ENCODE results near the gene GRIA4.
"Not testable (repeated sequence)": the region's sequence is repeated elsewhere in the genome, so short reads cannot be mapped to it uniquely, and the experiment has no call there.

The GRIA4 gene

GRCh38 chr11:105868762-105869285 lies 259.0 kb downstream of the GRIA4 start:
- no peaks in the 10 kb centered on the region for H3K36me3 ChIP-seq (ENCODE audit: insufficient read depth, low read length)
- H3K9me3 ChIP-seq (ENCODE audit: low read length): no peaks in the 10 kb centered on the region
- H3K4me3 ChIP-seq (ENCODE audit: low read length): no peak overlapping the region
- H3K27me3 ChIP-seq (ENCODE audit: insufficient read depth, low read length): no peaks in the 10 kb centered on the region
- H3K4me1 ChIP-seq (ENCODE audit: insufficient read depth, low read length): peaks cover 7% of the 10 kb centered on the region
- no peak overlapping the region for H2AFZ ChIP-seq (ENCODE audit: low read depth, low read length)

DNA sequence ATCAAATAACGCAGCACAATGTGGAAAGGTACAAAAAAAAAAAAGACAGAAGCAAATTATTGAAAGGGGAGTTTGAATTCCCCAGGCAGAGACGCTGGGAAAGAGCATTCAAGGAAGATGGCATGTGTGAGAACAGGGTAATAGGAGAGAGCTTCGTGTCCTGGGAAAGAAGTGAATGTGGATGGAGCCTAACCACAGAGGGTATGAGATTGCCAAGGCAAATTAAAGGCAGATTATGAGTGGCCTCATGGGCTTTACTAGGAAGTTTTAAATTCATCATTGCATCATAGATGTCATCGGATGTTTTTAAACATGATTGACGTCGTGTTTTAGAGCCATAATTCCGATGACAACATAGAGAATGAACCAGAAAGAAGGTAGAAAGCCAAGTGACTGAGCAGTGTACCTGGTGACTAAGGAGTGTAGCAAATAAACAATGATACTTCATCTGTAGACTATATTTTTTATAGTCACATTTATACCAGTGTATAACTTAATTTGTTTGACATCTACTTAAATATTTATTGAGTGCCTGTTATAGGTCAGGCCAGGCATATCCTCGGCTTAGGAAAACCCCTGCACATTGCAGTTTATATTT lies 260.7 kb downstream of the GRIA4 start:
- no peaks in the 10 kb centered on the region for H3K36me3 ChIP-seq (ENCODE audit: insufficient read depth, low read length)
- no peak overlapping the region for H3K4me3 ChIP-seq (ENCODE audit: low read length)
- H3K9me3 ChIP-seq (ENCODE audit: low read length): no peaks in the 10 kb centered on the region
- H3K4me1 ChIP-seq (ENCODE audit: insufficient read depth, low read length): peaks cover 7% of the 10 kb centered on the region
- no peaks in the 10 kb centered on the region for H3K27me3 ChIP-seq (ENCODE audit: insufficient read depth, low read length)
- no peak overlapping the region for H2AFZ ChIP-seq (ENCODE audit: low read depth, low read length)

DNA sequence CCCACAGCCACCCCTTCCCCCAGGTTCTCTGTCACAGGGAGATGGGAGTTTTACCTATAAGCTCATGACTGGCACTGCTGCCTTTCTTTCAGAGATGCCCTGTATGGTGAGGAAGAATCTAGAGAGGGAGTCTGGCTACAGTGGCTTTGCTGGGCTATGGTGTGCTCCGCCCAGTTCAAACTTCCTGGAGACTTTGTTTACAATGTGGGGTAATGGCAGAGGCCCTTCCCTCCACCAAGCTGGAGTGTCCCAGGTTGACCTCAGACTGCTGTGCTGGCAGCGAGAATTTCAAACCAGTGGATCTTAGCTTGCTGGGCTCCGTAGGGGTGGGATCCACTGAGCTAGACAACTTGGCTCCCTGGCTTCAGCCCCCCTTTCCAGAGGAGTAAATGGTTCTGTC lies 268.6 kb downstream of the GRIA4 start:
- Histone ChIP-seq H3K36me3 (ENCODE audit: insufficient read depth, low read length) (no peaks in the 10 kb centered on the region), H3K4me3 (ENCODE audit: low read length) (no peak overlapping the region), H3K27me3 (ENCODE audit: insufficient read depth, low read length) (no peaks in the 10 kb centered on the region), H2AFZ (ENCODE audit: low read depth, low read length) (no peak overlapping the region), H3K9me3 (ENCODE audit: low read length) (no peaks in the 10 kb centered on the region), H3K4me1 (ENCODE audit: insufficient read depth, low read length) (no peaks in the 10 kb centered on the region)

- H3K9me3 ChIP-seq (ENCODE audit: low read length); H3K36me3 ChIP-seq (ENCODE audit: insufficient read depth, low read length); H3K4me1 ChIP-seq (ENCODE audit: insufficient read depth, low read length); H3K27me3 ChIP-seq (ENCODE audit: insufficient read depth, low read length); H3K4me3 ChIP-seq (ENCODE audit: low read length); H2AFZ ChIP-seq (ENCODE audit: low read depth, low read length): not testable (repeated sequence)
Observed at GRCh38 chr11:105878927-105879326, 269.1 kb downstream of the GRIA4 start.

DNA sequence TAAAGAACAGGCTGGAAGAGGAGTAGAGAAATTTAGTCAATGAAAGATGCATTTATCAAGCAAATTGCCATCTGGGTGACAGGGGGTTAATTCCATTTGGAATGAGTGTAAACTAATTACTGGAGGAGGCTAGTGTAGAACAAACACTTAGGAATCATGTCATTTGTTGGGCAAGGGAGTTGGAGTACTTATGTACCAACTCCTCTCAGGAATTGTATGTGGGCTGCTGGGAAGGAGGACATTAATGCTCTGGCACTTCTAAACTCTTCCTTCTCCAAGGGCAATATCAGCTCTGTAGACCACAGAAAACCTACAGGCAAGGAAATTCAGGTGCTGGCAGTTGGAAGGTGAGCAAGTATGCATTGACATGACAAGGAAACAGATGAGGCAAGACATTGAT lies 271.2 kb downstream of the GRIA4 start:
- H2AFZ ChIP-seq (ENCODE audit: low read depth, low read length): no peak overlapping the region
- H3K27me3 ChIP-seq (ENCODE audit: insufficient read depth, low read length): no peaks in the 10 kb centered on the region
- no peaks in the 10 kb centered on the region for H3K36me3 ChIP-seq (ENCODE audit: insufficient read depth, low read length)
- no peaks in the 10 kb centered on the region for H3K4me1 ChIP-seq (ENCODE audit: insufficient read depth, low read length)
- H3K9me3 ChIP-seq (ENCODE audit: low read length): no peaks in the 10 kb centered on the region
- no peak overlapping the region for H3K4me3 ChIP-seq (ENCODE audit: low read length)

DNA sequence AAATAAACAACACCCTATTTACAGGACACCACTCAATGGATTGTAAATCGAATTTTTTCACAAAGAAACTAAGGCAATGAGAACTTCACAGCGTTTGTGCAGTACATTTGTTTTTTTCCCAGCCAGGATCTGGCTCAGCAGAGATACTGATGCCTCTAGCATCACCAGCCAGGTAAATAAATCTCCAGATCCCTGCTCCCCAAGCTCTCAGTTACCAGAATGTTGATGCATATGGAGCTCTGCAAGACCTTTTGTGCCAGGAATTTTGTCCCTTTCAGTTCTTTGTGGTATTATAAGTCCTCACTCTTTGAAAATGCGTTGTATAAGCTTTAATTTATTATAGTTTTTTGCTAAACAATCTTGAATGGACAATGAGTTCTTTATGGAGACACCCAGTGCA lies 274.6 kb downstream of the GRIA4 start:
- no peaks in the 10 kb centered on the region for H3K9me3 ChIP-seq (ENCODE audit: low read length)
- no peaks in the 10 kb centered on the region for H3K4me1 ChIP-seq (ENCODE audit: insufficient read depth, low read length)
- no peak overlapping the region for H2AFZ ChIP-seq (ENCODE audit: low read depth, low read length)
- no peak overlapping the region for H3K4me3 ChIP-seq (ENCODE audit: low read length)
- no peaks in the 10 kb centered on the region for H3K27me3 ChIP-seq (ENCODE audit: insufficient read depth, low read length)
- H3K36me3 ChIP-seq (ENCODE audit: insufficient read depth, low read length): no peaks in the 10 kb centered on the region

DNA sequence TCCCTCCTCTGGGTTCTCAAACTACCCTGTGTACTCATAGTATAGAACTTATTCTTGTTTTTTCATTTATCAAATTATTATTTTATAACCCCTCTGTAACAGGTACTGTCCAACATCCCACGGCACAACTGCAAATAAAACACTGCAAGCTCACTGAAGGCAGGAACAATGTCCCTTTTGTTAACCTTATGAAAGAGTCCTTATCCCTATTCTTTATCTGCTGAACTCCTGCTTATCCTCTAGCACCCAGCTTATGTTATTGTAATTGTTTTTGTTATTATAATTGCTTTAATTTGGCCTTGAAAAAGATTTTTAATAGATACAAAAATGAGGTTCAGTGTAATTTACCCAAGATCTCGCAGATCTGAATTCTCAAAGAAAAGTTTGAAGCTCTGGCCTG lies 281.8 kb downstream of the GRIA4 start:
- Histone ChIP-seq H2AFZ (ENCODE audit: low read depth, low read length) (no peak overlapping the region), H3K4me3 (ENCODE audit: low read length) (no peak overlapping the region), H3K27me3 (ENCODE audit: insufficient read depth, low read length) (no peaks in the 10 kb centered on the region), H3K9me3 (ENCODE audit: low read length) (no peaks in the 10 kb centered on the region), H3K4me1 (ENCODE audit: insufficient read depth, low read length) (no peaks in the 10 kb centered on the region), H3K36me3 (ENCODE audit: insufficient read depth, low read length) (no peaks in the 10 kb centered on the region)

GRCh38 chr11:105897161-105897560 lies 287.3 kb downstream of the GRIA4 start:
- H3K9me3 ChIP-seq (ENCODE audit: low read length): no peaks in the 10 kb centered on the region
- no peaks in the 10 kb centered on the region for H3K4me1 ChIP-seq (ENCODE audit: insufficient read depth, low read length)
- H3K36me3 ChIP-seq (ENCODE audit: insufficient read depth, low read length): no peaks in the 10 kb centered on the region
- H2AFZ ChIP-seq (ENCODE audit: low read depth, low read length): no peak overlapping the region
- no peak overlapping the region for H3K4me3 ChIP-seq (ENCODE audit: low read length)
- no peaks in the 10 kb centered on the region for H3K27me3 ChIP-seq (ENCODE audit: insufficient read depth, low read length)

DNA sequence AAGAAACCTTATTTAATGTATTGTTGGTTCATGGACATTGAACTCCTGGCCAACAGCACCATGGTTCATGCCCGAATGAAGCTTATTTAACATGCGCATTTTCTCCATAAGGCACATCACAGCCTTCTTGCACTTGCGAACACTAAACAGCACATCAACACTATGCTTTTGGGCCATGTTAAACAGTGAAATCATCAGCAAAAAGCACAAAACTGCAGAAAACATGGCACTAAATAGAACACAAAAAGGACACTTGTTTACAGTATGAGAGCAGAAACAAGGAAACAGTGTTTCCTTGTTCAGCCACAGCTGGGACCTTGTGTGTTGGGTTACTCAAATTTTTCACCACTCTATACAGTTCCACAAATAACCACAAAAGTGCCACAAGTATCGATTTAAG lies 289.9 kb downstream of the GRIA4 start:
- Histone ChIP-seq H2AFZ (ENCODE audit: low read depth, low read length) (no peak overlapping the region), H3K36me3 (ENCODE audit: insufficient read depth, low read length) (no peaks in the 10 kb centered on the region), H3K9me3 (ENCODE audit: low read length) (no peaks in the 10 kb centered on the region), H3K4me1 (ENCODE audit: insufficient read depth, low read length) (no peaks in the 10 kb centered on the region), H3K4me3 (ENCODE audit: low read length) (no peak overlapping the region), H3K27me3 (ENCODE audit: insufficient read depth, low read length) (no peaks in the 10 kb centered on the region)

DNA sequence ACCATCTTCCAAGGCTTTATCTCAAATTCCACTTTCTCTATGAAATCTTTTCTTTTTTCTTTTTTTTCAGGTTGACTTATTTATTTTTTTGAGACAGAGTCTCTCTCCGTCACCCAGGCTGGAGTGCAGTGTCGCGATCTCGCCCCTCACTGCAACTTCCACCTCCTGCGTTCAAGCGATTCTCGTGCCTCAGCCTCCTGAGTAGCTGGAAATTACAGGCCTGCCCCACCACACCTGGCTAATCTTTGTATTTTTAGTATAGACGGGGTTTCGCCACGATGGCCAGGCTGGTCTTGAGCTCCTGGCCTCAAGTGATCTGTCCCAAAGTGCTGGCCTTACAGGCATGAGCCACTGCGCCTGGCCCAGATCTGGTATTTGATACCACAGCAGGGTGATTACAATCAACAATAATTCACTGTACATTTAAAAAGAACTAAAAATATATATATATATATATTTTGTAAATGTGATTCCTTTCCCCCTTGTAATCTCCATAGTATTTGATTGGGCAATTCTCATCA lies 290.7 kb downstream of the GRIA4 start:
- H3K36me3 ChIP-seq (ENCODE audit: insufficient read depth, low read length): no peaks in the 10 kb centered on the region
- H3K4me3 ChIP-seq (ENCODE audit: low read length): no peak overlapping the region
- no peaks in the 10 kb centered on the region for H3K9me3 ChIP-seq (ENCODE audit: low read length)
- no peak overlapping the region for H2AFZ ChIP-seq (ENCODE audit: low read depth, low read length)
- no peaks in the 10 kb centered on the region for H3K27me3 ChIP-seq (ENCODE audit: insufficient read depth, low read length)
- H3K4me1 ChIP-seq (ENCODE audit: insufficient read depth, low read length): no peaks in the 10 kb centered on the region

DNA sequence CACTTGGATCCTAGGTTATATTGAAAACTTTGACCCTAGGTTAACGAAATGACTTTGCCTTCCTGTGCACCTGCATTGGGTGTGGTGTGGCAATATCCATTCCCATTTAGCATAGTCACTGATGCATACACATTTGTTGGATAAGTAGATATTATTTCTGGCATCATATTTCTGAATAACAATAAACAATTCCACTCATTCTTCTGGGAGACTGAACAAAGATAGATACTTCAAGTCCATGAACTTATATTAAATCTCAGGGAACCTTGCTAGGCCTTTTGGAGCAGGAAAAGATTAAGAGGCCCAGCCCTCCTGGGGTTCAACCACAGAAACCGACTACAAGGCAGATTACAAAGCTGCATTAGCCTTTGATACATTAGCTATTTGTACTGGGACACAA lies 293.2 kb downstream of the GRIA4 start:
- Histone ChIP-seq H3K9me3 (ENCODE audit: low read length) (no peaks in the 10 kb centered on the region), H3K36me3 (ENCODE audit: insufficient read depth, low read length) (no peaks in the 10 kb centered on the region), H3K4me1 (ENCODE audit: insufficient read depth, low read length) (no peaks in the 10 kb centered on the region), H2AFZ (ENCODE audit: low read depth, low read length) (no peak overlapping the region), H3K27me3 (ENCODE audit: insufficient read depth, low read length) (no peaks in the 10 kb centered on the region), H3K4me3 (ENCODE audit: low read length) (no peak overlapping the region)

DNA sequence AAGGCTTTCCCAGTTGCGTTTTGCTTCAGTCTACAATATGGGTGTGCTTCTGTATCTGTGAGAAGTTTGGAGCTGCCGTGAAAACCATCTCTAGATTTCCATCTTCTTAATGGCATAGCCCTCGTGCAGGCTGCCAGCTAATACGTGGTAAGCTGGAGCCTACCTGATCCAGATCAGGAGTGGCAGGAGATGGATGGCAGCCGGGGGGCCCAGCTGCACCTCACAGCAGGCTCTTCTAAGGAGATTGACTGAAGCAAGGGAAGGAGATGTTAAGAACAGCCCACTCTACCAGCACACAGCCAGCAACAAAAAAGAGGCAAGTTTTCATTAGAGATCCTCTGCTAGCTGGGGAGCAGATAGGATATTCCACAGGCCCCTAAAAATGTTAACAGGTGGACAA lies 296.6 kb downstream of the GRIA4 start:
- H2AFZ ChIP-seq (ENCODE audit: low read depth, low read length): no peak overlapping the region
- H3K9me3 ChIP-seq (ENCODE audit: low read length): no peaks in the 10 kb centered on the region
- no peak overlapping the region for H3K4me3 ChIP-seq (ENCODE audit: low read length)
- no peaks in the 10 kb centered on the region for H3K27me3 ChIP-seq (ENCODE audit: insufficient read depth, low read length)
- no peaks in the 10 kb centered on the region for H3K4me1 ChIP-seq (ENCODE audit: insufficient read depth, low read length)
- H3K36me3 ChIP-seq (ENCODE audit: insufficient read depth, low read length): no peaks in the 10 kb centered on the region

DNA sequence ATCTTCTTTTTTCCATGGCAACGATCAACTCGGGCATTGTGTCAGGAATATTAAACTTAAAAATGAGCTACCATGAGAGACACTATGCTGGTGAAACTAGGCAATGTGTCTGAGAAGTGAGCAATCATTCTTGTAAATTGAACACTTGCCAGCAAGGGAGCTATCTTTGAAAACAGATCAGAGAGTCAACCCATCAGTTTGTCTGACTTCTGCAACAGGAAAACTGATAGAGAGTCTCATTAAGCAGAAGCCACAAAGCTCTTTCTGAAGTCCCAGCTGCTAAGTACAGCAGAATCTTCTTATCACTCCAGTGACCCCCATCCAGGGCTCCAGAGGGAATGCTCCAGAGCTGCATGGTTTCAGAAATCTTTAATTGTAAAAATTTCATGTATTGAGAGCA lies 297.4 kb downstream of the GRIA4 start:
- no peaks in the 10 kb centered on the region for H3K36me3 ChIP-seq (ENCODE audit: insufficient read depth, low read length)
- no peak overlapping the region for H2AFZ ChIP-seq (ENCODE audit: low read depth, low read length)
- H3K4me1 ChIP-seq (ENCODE audit: insufficient read depth, low read length): no peaks in the 10 kb centered on the region
- H3K27me3 ChIP-seq (ENCODE audit: insufficient read depth, low read length): no peaks in the 10 kb centered on the region
- no peak overlapping the region for H3K4me3 ChIP-seq (ENCODE audit: low read length)
- no peaks in the 10 kb centered on the region for H3K9me3 ChIP-seq (ENCODE audit: low read length)

GRCh38 chr11:105910095-105910715 lies 300.3 kb downstream of the GRIA4 start:
- no peak overlapping the region for H3K4me3 ChIP-seq (ENCODE audit: low read length)
- H3K9me3 ChIP-seq (ENCODE audit: low read length): no peaks in the 10 kb centered on the region
- peaks cover 12% of the 10 kb centered on the region for H3K4me1 ChIP-seq (ENCODE audit: insufficient read depth, low read length)
- no peak overlapping the region for H2AFZ ChIP-seq (ENCODE audit: low read depth, low read length)
- no peaks in the 10 kb centered on the region for H3K27me3 ChIP-seq (ENCODE audit: insufficient read depth, low read length)
- H3K36me3 ChIP-seq (ENCODE audit: insufficient read depth, low read length): no peaks in the 10 kb centered on the region
